ENCODE results near the gene RAI1. TPM values are rescaled to one million over a fixed set of nuclear protein-coding genes. Genes with fewer than 3 reads are reported as not detected.

The RAI1 gene
- total and polyA plus RNA-seq, 2 experiments from 2014 or later = 0.87 to 0.89 TPM

DNA sequence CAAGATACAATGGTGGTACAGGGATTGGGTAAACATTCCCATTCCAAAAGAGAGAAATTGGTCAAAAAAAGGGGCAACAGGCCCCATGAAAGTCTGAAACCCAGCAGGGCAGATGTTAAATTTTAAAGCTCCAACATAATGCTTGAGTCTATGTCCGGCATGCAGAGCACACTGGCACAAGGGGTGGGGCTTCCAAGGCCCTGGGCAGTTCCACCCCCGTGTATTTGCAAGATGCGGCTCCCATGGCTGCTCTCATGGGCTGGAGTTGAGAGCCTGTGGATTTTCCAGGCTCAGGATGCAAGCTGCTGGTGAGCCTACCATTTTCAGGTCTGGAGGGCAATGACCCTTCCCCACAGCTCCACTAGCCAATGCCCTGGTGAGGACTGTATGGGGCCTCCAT lies 27.9 kb upstream of the RAI1 start:
- Histone ChIP-seq H3K4me2 (no peak overlapping the region), H3K27me3 (ENCODE audit: insufficient read depth) (no peaks in the 10 kb centered on the region), H3K4me3 (no peak overlapping the region), H3F3A (replicated peaks; ENCODE audit: low read depth) (no peaks in the 10 kb centered on the region), H3K9me2 (ENCODE audit: insufficient read depth) (0 out of 2 replicates have a peak, but pooled peaks cover 2% of the 10 kb centered on the region), H3K36me3 (ENCODE audit: insufficient read depth) (no peaks in the 10 kb centered on the region), H3K4me1 (ENCODE audit: insufficient read depth) (no peaks in the 10 kb centered on the region), H3K79me2 (replicated peaks; ENCODE audit: insufficient read depth) (no peaks in the 10 kb centered on the region), H3K27ac (ENCODE audit: low read depth) (no peak overlapping the region), H2AFZ (no peak overlapping the region), H4K20me1 (replicated peaks; ENCODE audit: insufficient read depth) (no peaks in the 10 kb centered on the region)
- TF ChIP-seq STAT1 (IDR thresholded peaks at IDR 0.05; ENCODE audit: unreplicated experiment) (no peak), CREB1 (CRISPR knock-in tag; IDR thresholded peaks at IDR 0.05; ENCODE audit: low read depth) (no peak), ZNF331 (CRISPR knock-in tag; IDR thresholded peaks at IDR 0.05; ENCODE audit: low read depth) (no peak), ZNF114 (CRISPR knock-in tag; IDR thresholded peaks at IDR 0.05) (no peak), EZH2 (IDR thresholded peaks at IDR 0.05; ENCODE audit: low read depth, unreplicated experiment) (no peak), JUNB (IDR thresholded peaks at IDR 0.05; ENCODE audit: unreplicated experiment) (no peak), POLR2AphosphoS5 (IDR thresholded peaks at IDR 0.05; ENCODE audit: low read depth) (no peak), NANOG (IDR thresholded peaks at IDR 0.05; ENCODE audit: borderline replicate concordance) (no peak), EZH2phosphoT487 (IDR thresholded peaks at IDR 0.05; ENCODE audit: unreplicated experiment) (no peak)
- TF ChIP-seq, protein P1, sequence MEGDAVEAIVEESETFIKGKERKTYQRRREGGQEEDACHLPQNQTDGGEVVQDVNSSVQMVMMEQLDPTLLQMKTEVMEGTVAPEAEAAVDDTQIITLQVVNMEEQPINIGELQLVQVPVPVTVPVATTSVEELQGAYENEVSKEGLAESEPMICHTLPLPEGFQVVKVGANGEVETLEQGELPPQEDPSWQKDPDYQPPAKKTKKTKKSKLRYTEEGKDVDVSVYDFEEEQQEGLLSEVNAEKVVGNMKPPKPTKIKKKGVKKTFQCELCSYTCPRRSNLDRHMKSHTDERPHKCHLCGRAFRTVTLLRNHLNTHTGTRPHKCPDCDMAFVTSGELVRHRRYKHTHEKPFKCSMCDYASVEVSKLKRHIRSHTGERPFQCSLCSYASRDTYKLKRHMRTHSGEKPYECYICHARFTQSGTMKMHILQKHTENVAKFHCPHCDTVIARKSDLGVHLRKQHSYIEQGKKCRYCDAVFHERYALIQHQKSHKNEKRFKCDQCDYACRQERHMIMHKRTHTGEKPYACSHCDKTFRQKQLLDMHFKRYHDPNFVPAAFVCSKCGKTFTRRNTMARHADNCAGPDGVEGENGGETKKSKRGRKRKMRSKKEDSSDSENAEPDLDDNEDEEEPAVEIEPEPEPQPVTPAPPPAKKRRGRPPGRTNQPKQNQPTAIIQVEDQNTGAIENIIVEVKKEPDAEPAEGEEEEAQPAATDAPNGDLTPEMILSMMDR (conservative IDR thresholded peaks at IDR 0.05; ENCODE audit: low read depth in 2 of 2) = no peak
- TF ChIP-seq, protein P2, sequence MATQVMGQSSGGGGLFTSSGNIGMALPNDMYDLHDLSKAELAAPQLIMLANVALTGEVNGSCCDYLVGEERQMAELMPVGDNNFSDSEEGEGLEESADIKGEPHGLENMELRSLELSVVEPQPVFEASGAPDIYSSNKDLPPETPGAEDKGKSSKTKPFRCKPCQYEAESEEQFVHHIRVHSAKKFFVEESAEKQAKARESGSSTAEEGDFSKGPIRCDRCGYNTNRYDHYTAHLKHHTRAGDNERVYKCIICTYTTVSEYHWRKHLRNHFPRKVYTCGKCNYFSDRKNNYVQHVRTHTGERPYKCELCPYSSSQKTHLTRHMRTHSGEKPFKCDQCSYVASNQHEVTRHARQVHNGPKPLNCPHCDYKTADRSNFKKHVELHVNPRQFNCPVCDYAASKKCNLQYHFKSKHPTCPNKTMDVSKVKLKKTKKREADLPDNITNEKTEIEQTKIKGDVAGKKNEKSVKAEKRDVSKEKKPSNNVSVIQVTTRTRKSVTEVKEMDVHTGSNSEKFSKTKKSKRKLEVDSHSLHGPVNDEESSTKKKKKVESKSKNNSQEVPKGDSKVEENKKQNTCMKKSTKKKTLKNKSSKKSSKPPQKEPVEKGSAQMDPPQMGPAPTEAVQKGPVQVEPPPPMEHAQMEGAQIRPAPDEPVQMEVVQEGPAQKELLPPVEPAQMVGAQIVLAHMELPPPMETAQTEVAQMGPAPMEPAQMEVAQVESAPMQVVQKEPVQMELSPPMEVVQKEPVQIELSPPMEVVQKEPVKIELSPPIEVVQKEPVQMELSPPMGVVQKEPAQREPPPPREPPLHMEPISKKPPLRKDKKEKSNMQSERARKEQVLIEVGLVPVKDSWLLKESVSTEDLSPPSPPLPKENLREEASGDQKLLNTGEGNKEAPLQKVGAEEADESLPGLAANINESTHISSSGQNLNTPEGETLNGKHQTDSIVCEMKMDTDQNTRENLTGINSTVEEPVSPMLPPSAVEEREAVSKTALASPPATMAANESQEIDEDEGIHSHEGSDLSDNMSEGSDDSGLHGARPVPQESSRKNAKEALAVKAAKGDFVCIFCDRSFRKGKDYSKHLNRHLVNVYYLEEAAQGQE (IDR thresholded peaks at IDR 0.05; ENCODE audit: unreplicated experiment) = no peak
- TF ChIP-seq, protein P3, sequence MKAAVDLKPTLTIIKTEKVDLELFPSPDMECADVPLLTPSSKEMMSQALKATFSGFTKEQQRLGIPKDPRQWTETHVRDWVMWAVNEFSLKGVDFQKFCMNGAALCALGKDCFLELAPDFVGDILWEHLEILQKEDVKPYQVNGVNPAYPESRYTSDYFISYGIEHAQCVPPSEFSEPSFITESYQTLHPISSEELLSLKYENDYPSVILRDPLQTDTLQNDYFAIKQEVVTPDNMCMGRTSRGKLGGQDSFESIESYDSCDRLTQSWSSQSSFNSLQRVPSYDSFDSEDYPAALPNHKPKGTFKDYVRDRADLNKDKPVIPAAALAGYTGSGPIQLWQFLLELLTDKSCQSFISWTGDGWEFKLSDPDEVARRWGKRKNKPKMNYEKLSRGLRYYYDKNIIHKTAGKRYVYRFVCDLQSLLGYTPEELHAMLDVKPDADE (IDR thresholded peaks at IDR 0.05) = no peak
- TF ChIP-seq, protein P4, sequence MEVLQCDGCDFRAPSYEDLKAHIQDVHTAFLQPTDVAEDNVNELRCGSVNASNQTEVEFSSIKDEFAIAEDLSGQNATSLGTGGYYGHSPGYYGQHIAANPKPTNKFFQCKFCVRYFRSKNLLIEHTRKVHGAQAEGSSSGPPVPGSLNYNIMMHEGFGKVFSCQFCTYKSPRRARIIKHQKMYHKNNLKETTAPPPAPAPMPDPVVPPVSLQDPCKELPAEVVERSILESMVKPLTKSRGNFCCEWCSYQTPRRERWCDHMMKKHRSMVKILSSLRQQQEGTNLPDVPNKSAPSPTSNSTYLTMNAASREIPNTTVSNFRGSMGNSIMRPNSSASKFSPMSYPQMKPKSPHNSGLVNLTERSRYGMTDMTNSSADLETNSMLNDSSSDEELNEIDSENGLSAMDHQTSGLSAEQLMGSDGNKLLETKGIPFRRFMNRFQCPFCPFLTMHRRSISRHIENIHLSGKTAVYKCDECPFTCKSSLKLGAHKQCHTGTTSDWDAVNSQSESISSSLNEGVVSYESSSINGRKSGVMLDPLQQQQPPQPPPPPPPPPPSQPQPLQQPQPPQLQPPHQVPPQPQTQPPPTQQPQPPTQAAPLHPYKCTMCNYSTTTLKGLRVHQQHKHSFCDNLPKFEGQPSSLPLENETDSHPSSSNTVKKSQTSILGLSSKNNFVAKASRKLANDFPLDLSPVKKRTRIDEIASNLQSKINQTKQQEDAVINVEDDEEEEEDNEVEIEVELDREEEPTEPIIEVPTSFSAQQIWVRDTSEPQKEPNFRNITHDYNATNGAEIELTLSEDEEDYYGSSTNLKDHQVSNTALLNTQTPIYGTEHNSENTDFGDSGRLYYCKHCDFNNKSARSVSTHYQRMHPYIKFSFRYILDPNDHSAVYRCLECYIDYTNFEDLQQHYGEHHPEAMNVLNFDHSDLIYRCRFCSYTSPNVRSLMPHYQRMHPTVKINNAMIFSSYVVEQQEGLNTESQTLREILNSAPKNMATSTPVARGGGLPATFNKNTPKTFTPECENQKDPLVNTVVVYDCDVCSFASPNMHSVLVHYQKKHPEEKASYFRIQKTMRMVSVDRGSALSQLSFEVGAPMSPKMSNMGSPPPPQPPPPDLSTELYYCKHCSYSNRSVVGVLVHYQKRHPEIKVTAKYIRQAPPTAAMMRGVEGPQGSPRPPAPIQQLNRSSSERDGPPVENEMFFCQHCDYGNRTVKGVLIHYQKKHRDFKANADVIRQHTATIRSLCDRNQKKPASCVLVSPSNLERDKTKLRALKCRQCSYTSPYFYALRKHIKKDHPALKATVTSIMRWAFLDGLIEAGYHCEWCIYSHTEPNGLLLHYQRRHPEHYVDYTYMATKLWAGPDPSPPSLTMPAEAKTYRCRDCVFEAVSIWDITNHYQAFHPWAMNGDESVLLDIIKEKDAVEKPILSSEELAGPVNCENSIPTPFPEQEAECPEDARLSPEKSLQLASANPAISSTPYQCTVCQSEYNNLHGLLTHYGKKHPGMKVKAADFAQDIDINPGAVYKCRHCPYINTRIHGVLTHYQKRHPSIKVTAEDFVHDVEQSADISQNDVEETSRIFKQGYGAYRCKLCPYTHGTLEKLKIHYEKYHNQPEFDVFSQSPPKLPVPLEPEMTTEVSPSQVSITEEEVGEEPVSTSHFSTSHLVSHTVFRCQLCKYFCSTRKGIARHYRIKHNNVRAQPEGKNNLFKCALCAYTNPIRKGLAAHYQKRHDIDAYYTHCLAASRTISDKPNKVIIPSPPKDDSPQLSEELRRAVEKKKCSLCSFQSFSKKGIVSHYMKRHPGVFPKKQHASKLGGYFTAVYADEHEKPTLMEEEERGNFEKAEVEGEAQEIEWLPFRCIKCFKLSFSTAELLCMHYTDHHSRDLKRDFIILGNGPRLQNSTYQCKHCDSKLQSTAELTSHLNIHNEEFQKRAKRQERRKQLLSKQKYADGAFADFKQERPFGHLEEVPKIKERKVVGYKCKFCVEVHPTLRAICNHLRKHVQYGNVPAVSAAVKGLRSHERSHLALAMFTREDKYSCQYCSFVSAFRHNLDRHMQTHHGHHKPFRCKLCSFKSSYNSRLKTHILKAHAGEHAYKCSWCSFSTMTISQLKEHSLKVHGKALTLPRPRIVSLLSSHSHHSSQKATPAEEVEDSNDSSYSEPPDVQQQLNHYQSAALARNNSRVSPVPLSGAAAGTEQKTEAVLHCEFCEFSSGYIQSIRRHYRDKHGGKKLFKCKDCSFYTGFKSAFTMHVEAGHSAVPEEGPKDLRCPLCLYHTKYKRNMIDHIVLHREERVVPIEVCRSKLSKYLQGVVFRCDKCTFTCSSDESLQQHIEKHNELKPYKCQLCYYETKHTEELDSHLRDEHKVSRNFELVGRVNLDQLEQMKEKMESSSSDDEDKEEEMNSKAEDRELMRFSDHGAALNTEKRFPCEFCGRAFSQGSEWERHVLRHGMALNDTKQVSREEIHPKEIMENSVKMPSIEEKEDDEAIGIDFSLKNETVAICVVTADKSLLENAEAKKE (CRISPR knock-in tag; IDR thresholded peaks at IDR 0.05) = no peak
- H3K27ac Mint-ChIP-seq = no peak overlapping the region
- no peak for DNase-seq (ENCODE audit: low spot score)
- no peaks in the 10 kb centered on the region for H3K4me1 Mint-ChIP-seq
- H3K36me3 Mint-ChIP-seq (ENCODE audit: low read depth) = peaks cover 3% of the 10 kb centered on the region; the same call in 1 of the 3 replicates
- peaks cover 33% of the 10 kb centered on the region for H3K9me3 Mint-ChIP-seq
- no peak overlapping the region for H3K4me3 Mint-ChIP-seq
- ATAC-seq = no peak
- peaks cover 14% of the 10 kb centered on the region for H3K27me3 Mint-ChIP-seq (ENCODE audit: insufficient read depth, low read depth, poor library complexity)

Measured in GM23338 (cell line).